ENCODE measurements around the gene GALK2.
"Not testable (repeated sequence)": the region's sequence is repeated elsewhere in the genome, so short reads cannot be mapped to it uniquely, and the experiment has no call there.

The GALK2 gene

DNA sequence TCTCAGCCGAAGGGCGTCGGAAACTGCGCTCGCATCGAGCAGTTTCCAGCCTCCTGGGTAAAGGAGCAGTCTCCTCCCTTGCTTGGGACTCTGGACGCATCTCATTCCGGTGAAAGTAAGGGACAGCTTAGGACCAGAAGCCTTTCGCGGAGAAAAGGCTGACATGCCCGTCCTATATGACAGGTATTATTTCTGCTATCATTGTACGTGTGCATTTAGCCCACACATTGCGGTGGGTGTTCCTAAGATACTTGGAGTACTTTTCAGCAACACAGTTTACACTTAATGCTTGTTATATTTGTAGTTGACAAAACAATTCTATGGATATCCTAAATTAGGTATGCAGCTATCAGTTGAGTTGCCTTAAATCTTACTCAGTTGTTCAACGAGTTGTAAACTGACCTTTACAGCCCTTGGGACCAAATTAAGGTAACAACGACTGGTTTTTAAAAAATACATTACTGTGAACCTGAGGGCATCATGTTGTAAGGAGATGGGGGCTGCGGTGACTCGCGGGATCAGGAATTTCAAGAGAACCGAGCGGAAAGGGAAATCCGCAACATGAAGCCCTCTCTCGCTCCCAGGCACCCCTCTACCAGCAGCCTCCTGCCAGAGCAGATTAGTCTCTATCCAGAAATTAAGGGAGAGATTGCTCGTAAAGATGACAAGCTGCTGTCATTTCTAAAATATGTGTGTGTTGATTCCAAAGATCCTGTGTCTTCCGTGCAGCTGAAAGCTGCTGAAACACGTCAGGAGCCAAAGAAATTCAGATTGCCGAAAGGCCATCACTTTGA is 14.0 kb upstream of the GALK2 start:
- no peak for FAIRE-seq
- DNase-seq (ENCODE audit: insufficient read length, low spot score) = no peak

DNA sequence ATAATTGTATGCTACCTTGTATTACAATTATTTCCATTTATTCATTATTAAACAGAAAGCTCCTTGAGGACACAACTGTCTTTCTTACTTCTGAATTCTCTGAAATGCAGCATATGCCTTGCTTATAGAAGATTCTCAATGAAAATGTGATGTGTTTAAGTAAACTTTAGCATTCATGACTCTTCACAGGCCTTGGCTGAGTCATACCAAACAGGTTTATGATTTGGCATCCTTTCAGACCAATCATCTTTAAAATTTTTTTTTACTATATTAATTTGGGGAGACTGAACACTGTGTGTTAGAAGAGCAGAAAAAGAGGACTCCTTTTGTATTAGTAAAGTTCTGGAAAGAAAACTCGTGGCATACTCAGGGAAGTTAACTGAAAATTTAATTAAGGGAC is 6.4 kb upstream of the GALK2 start:
- DNase-seq (ENCODE audit: insufficient read length, low spot score) (no peak), FAIRE-seq (no peak)

GRCh38 chr15:49164865-49165264 is 5.2 kb upstream of the GALK2 start:
- no peak for DNase-seq (ENCODE audit: insufficient read length, low spot score)
- no peak for FAIRE-seq

DNA sequence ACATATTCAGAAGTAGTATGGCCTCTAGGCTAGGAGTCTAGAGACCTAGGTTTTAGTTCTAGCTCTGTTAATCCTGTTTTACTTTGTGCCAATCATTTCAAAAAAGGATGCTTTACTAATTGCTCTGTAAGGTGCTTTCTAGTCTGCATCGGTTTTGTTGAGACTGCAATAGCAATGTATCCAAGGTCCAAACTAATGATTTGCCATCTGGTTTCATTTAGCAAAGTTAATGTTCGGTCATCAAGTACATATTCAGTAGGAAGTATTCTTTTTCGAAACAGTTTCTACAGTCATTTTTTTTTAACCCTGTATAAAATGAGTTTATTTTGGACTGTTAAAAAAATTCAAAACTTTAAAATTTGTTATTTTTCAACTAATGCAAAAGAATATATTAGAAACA is 2.0 kb upstream of the GALK2 start:
- DNase-seq (ENCODE audit: insufficient read length, low spot score) = no peak
- no peak for FAIRE-seq

GRCh38 chr15:49171790-49172189 is 1.7 kb downstream of the GALK2 start:
- FAIRE-seq (no peak), DNase-seq (ENCODE audit: insufficient read length, low spot score) (no peak)

DNA sequence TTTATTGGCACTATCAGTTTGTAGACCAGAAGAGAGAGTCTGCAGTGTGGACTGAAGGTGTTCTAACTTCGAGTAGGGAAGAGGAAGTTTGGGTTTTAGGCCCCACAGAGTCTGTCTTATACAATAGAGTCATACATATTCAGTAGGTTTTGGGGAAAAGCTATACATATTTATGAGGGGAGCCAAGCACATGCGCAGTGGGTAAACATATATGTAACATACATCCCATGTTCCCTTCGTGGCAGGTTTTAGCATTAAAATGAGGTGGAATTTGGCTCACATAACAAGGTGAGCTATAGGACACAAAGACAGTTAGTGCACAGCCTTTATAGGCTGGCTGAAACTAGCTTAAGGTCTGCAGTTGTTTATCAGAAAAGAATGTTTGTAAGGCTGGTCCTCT is 4.9 kb downstream of the GALK2 start:
- FAIRE-seq = no peak

DNA sequence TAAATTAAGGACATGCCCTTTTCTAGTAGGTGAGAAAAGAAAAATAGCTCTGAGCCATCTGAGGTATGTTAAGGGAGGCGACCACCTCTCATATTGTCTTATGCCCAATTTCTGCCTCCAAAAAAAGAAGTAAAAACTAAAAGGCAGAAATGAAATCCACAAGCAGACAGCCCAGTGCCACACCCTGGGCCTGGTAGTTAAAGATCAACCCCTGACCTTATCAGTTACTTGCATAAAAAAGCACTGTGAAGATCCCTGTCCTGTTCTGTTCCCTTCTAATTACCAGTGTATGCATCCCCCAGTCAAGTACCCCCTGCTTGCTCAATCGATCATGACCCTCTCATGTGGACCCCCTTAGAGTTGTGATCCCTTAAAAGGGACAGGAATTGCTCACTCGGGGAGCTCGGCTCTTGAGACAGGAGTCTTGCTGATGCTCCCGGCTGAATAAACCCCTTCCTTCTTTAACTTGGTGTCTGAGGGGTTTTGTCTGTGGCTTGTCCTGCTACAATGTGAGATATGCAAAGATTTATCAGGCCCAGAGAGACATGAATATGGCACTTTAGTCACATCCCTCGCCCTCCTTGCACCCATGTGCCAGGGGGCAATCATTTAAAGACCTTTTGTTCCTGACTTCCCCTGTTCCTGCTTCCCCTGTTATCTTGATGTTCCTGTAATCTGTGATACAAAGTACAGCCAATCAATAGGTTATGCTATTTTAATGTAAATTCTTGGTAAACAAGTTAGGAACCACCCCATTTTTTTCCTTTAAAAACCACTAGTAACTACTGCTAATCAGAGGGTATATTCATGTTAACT is 5.7 kb downstream of the GALK2 start:
- not testable (repeated sequence) for FAIRE-seq; DNase-seq (ENCODE audit: insufficient read length, low spot score)

More for the DNA sequence above, 4.9 kb downstream of the GALK2 start:
- no peak for DNase-seq (ENCODE audit: insufficient read length, low spot score)

DNA sequence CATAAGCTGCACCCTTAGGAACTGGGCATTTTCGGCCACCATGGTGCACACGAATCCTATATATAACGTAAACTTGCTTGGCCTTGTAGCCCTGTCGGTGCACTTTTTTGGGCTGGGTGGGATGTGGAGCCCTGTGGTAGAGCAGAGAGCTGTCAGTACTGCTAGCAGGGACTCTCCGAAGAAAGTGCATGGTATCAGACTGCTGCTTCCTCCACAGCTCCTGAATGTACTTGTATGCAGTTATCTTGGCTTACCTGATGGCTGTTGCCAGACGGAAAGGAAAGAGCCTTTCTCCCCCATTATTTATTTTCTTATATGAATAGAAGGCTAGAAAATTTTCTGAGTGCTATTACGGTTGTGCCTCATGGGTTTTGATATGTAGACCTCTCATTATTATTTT is 8.4 kb downstream of the GALK2 start:
- DNase-seq (ENCODE audit: insufficient read length, low spot score) (no peak), FAIRE-seq (no peak)

DNA sequence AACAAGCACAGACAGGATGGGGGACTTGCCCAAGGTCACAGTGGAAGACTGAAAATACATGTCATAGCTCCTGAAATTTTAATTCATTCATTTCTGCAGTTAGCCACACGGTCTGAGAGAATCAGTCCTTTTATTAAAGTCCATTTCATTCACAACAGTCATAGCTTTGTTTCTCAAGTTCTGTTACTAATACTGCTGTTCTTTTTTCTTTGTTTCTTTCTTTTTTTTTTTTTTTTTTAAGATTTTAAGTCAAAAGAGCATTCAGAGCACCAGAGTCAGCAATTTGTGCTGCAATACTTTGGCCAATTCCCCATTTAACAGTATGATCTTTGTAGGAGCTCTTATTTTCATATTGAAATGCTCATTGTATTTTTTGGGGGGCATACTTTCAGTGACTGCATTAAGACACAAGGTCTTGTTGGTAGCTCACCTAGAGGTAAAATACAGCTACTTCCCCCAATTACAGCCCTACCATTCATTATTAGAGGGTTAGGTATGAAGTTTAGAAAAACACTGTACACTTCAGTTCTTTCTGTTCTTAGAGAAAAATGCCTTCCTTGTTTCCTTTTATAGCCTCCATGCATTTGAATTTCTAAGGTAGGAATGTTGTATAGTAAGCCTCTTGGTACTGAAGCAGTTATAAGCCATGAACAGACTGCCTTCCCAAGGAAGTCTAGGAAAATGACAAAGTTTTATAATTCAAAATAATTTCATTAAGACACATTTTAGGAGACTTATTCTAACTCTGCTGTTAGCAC is 9.6 kb downstream of the GALK2 start:
- no peak for FAIRE-seq

GRCh38 chr15:49182128-49182527 is 12.1 kb downstream of the GALK2 start:
- FAIRE-seq (no peak), DNase-seq (ENCODE audit: insufficient read length, low spot score) (no peak)

More for the DNA sequence above, 9.6 kb downstream of the GALK2 start:
- DNase-seq (ENCODE audit: insufficient read length, low spot score) = no peak

GRCh38 chr15:49183741-49184140 is 13.7 kb downstream of the GALK2 start:
- not testable (repeated sequence) for FAIRE-seq; DNase-seq (ENCODE audit: insufficient read length, low spot score)

GRCh38 chr15:49185473-49185872 is 15.4 kb downstream of the GALK2 start:
- FAIRE-seq = no peak

DNA sequence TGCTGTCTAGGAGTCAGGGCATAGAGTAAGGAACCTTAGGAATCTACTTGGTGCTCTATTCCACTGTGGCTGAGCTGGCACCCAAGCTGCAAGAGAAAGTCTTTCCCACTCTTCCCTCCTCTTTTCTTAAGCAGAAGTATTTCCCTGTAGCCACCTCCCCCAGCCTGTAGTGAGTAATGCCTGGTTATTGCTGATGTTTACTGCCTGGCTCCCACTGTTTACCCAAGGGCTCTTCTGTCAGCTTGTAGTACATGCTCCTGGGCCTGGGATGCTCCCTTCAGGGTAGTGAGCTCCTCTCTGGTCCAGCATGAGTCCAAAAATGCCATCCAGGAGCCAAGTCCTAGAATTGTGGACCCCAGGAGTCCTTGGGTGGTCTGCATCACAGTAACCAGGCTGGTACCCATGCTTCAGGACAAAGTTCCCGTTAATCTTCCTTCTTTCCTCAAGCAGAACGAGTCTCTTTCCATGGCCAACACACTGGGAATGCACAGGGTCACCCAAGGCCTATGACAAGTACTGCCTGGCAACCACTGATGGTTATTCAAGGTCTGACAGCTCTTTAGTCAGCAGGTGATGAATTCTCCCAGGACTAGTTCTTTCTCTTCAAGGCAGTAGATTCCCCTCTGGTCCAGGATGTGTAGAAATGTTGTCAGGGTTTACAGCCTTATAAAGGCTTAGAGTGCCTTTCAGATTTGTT is 17.6 kb downstream of the GALK2 start:
- no peak for DNase-seq (ENCODE audit: insufficient read length, low spot score)
- FAIRE-seq = no peak

More at GRCh38 chr15:49185473-49185872, 15.4 kb downstream of the GALK2 start:
- DNase-seq (ENCODE audit: insufficient read length, low spot score) = no peak

DNA sequence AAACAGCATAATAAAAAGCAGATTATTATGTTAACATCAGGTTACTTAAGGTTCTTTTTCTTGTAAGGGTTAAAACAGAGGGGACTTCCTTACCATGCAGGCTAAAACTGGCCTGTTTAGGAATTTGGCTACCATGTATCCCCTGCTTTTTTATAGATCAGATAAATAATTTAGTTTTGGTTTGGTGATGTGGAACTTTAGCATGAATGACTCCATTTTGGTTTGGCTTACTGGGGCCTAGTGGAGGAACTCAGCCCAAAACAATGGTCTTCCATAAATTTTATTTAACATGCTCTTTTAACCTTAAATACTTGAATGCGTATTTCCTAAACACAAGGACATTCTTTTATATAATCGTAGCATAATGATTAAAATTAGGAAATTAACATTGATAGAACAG is 18.9 kb downstream of the GALK2 start:
- no peak for FAIRE-seq
- no peak for DNase-seq (ENCODE audit: insufficient read length, low spot score)

DNA sequence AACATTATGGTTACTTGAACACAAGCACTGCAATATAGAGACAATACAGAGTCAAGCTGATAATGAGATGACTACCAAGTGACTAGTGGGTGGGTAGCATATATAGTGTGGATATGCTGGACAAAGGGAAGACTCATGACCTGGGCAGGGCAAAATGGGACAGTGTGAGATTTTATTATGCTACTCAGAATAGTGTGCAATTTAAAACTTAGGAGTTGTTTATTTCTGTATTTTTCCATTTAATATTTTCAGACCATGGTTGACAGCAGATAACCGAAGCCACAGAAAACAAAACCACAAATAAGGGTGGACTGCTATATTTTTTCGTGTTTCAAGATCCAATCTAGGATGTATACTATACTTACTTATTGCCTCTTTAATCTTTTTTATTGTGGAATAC is 19.6 kb downstream of the GALK2 start:
- DNase-seq (ENCODE audit: insufficient read length, low spot score) = no peak
- FAIRE-seq = no peak

- DNase-seq (ENCODE audit: insufficient read length, low spot score) (no peak), FAIRE-seq (no peak)
These were observed 20.5 kb downstream of the GALK2 start for GRCh38 chr15:49190586-49190985.

GRCh38 chr15:49191892-49192291 is 21.8 kb downstream of the GALK2 start:
- FAIRE-seq (no peak), DNase-seq (ENCODE audit: insufficient read length, low spot score) (no peak)

DNA sequence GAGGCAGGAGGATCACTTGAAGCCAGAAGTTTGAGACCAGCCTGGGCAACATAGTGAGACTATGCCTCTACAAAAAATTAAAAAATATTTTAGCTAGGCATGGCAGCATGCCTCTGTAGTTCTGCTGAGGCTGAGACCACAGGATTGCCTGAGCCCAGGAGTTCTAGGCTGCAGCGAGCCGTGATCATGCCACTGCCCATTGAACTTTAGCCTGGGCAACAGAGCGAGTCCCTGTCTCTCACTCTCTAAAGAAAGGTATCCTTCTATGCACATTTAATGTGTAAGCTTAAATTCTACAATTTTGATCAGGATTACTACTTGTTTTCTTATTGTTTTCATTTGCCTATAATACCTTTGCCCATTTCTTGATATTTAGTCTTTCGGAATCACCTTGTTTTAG is 26.8 kb downstream of the GALK2 start:
- DNase-seq (ENCODE audit: insufficient read length, low spot score) = no peak

GRCh38 chr15:49199666-49200065 is 29.6 kb downstream of the GALK2 start:
- FAIRE-seq = no peak
- no peak for DNase-seq (ENCODE audit: insufficient read length, low spot score)

More for the DNA sequence above, 26.8 kb downstream of the GALK2 start:
- no peak for FAIRE-seq

- FAIRE-seq (no peak), DNase-seq (ENCODE audit: insufficient read length, low spot score) (no peak)
These were observed 30.3 kb downstream of the GALK2 start for GRCh38 chr15:49200347-49200746.
